ENCODE data around the gene MSI2.

DNA sequence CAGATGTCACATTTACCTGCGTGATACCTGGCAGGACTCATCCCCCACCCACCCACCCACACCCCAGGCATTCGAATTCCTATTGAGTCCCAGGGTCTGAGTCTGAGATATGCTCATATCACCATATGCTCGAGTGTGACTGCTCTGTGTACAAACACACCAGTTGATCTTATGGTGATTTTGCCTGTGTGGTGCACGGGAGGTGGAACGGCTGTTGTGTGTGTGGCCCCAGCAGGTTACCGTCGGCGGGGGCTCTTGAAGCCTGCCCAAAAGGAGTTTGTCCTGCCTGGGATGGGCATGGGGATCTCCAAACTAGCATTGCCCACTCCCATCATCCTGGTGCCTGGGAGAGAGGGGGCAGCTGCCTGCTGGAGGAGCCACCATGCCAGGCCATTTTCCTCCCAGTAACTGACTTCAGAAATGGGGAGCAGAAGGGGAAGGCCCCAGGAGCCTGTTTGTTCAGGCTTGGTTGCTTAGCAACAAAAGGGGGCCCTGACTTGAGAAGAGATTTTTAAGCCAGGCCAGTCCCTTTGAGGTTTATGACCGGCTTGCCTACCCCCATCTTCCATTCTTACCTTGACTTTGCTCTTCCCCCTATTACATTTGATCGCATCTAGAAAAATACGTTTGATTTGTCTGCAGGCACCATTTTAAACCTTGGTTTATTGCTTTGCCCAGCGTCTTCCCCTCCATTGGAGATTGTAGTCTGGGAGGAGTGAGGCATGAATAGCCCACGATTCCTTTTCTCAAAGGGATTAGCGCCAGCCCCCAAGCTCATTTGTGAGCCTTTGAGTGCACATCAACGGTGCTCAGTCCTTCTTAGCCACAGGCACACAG is 271.1 kb downstream of the MSI2 start:
- TF ChIP-seq POLR2A (IDR thresholded peaks at IDR 0.05), result no peak
- TF ChIP-seq, protein P1, sequence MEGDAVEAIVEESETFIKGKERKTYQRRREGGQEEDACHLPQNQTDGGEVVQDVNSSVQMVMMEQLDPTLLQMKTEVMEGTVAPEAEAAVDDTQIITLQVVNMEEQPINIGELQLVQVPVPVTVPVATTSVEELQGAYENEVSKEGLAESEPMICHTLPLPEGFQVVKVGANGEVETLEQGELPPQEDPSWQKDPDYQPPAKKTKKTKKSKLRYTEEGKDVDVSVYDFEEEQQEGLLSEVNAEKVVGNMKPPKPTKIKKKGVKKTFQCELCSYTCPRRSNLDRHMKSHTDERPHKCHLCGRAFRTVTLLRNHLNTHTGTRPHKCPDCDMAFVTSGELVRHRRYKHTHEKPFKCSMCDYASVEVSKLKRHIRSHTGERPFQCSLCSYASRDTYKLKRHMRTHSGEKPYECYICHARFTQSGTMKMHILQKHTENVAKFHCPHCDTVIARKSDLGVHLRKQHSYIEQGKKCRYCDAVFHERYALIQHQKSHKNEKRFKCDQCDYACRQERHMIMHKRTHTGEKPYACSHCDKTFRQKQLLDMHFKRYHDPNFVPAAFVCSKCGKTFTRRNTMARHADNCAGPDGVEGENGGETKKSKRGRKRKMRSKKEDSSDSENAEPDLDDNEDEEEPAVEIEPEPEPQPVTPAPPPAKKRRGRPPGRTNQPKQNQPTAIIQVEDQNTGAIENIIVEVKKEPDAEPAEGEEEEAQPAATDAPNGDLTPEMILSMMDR (IDR thresholded peaks at IDR 0.05), result no peak

Measured in right lobe of liver (tissue), 4 donors.